Measurements from ENCODE around the gene MRFAP1.
"Not testable (repeated sequence)": the region's sequence is repeated elsewhere in the genome, so short reads cannot be mapped to it uniquely, and the experiment has no call there.

MRFAP1 gene

DNA sequence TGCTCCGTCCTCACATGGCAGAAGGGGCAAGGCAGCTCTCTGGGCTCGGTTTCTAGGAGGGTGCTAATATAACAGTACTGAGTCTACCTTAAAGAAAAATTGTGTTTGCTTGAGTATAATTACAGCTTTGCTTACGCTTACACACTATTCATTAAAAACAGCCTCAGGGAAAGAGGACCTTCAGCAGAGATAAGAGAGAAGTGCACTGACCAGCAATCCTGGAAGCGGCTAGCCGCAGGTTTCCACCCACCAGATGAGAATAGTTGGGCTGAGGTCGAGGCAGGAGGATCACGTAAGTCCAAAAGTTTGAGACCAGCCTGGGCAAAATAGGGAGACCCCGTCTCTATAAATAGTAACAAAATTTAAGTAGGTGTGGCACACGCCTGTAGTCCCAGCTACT is 15.2 kb upstream of the MRFAP1 start:
- TF ChIP-seq, protein P1, sequence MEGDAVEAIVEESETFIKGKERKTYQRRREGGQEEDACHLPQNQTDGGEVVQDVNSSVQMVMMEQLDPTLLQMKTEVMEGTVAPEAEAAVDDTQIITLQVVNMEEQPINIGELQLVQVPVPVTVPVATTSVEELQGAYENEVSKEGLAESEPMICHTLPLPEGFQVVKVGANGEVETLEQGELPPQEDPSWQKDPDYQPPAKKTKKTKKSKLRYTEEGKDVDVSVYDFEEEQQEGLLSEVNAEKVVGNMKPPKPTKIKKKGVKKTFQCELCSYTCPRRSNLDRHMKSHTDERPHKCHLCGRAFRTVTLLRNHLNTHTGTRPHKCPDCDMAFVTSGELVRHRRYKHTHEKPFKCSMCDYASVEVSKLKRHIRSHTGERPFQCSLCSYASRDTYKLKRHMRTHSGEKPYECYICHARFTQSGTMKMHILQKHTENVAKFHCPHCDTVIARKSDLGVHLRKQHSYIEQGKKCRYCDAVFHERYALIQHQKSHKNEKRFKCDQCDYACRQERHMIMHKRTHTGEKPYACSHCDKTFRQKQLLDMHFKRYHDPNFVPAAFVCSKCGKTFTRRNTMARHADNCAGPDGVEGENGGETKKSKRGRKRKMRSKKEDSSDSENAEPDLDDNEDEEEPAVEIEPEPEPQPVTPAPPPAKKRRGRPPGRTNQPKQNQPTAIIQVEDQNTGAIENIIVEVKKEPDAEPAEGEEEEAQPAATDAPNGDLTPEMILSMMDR (IDR thresholded peaks at IDR 0.05; ENCODE audit: unreplicated experiment in 3 of 3): no peak
- no peaks in the 10 kb centered on the region for H3K27me3 Mint-ChIP-seq (ENCODE audit: low read depth)
- H3K4me1 Mint-ChIP-seq: no peaks in the 10 kb centered on the region
- no peak overlapping the region for H3K27ac Mint-ChIP-seq
- no peak overlapping the region for H3K4me3 Mint-ChIP-seq
- H3K9me3 Mint-ChIP-seq: no peaks in the 10 kb centered on the region
- H3K36me3 Mint-ChIP-seq (ENCODE audit: low read depth): no peaks in the 10 kb centered on the region

DNA sequence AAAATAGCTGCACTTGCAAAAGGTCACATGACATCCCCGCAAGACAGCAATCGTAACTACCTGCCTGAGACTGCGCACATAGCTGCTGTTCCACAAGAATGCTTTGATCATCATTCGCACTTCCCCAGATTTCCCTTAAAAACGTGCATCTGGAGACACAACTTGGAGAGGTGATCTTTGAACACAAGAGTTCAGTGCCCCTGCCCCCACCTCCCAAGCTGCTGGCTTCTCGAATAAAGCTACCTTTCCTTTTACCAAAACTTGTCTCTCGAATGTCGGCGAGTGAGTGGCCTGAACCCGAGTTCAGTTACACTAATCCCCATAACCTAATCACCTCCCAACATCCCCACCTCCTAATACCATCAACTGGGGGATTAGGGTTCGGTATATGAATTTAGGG is 14.4 kb upstream of the MRFAP1 start:
- Mint-ChIP-seq H3K4me1 (no peaks in the 10 kb centered on the region), H3K9me3 (no peaks in the 10 kb centered on the region), H3K27ac (no peak overlapping the region), H3K27me3 (ENCODE audit: low read depth) (no peaks in the 10 kb centered on the region), H3K36me3 (ENCODE audit: low read depth) (no peaks in the 10 kb centered on the region), H3K4me3 (no peak overlapping the region)
- TF ChIP-seq, protein P1 (IDR thresholded peaks at IDR 0.05; ENCODE audit: unreplicated experiment in 3 of 3): no peak

DNA sequence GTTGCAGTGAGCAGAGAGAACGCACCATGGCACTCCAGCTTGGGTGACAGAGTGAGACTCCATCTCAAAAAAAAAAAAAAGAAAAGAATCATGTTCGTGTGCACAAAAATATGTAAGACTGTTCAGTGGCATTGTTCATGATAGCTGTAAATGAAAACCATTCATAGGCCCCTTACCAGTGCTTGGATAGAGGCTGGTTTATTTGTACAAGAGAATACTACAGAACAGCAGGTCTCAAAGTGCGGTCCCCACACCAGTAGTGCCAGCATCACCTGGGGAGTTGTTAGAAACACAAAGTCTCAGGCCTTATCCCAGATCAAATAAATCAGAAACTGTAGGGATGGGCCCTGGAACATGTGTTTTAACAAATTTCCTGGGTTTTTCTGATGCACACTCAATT is 12.7 kb upstream of the MRFAP1 start:
- H3K4me3 Mint-ChIP-seq: no peak overlapping the region
- H3K4me1 Mint-ChIP-seq: no peaks in the 10 kb centered on the region
- H3K36me3 Mint-ChIP-seq (ENCODE audit: low read depth): no peaks in the 10 kb centered on the region
- TF ChIP-seq, protein P1 (IDR thresholded peaks at IDR 0.05; ENCODE audit: unreplicated experiment in 3 of 3): no peak
- no peaks in the 10 kb centered on the region for H3K27me3 Mint-ChIP-seq (ENCODE audit: low read depth)
- H3K27ac Mint-ChIP-seq: no peak overlapping the region
- no peaks in the 10 kb centered on the region for H3K9me3 Mint-ChIP-seq

DNA sequence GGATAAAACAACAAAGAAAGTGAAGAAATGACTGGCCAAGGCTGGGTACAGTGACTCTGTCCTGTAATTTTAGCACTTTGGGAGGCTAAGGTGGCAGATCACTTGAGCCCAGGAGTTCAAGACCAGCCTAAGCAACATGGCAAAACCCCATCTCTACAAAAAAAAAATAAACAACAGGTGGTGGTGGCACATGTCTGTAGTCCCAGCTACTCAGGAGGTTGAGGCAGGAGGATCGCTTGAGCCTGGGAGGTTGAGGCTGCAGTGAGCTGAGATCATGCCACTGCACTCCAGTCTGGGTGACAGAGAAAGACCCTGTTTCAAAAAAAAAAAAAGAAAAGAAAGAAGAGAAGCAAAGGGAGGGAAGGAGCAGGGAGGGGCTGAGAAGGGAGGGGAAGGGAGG is 12.0 kb upstream of the MRFAP1 start:
- H3K27ac Mint-ChIP-seq; H3K4me3 Mint-ChIP-seq; H3K36me3 Mint-ChIP-seq (ENCODE audit: low read depth); H3K9me3 Mint-ChIP-seq; H3K4me1 Mint-ChIP-seq; H3K27me3 Mint-ChIP-seq (ENCODE audit: low read depth): not testable (repeated sequence)

DNA sequence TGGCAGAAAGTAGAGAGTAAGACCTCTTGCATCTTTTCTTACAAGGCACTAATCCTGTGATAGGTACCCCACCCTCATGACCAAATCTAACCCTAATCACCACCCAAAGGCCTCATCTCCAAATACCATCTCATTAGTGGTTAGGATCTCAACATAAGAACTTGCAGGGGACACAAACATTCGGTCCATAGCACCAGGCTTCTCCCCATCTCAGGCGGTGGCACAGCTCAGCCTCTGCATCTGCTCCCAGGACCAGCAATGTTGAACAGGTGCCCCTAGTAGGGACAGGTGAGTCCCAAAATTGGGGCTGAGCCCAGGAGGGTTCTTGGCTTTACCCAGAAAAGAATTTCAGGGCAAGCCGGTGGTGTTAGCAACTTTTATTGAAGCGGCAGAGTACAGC is 8.4 kb upstream of the MRFAP1 start:
- no peaks in the 10 kb centered on the region for H3K27me3 Mint-ChIP-seq (ENCODE audit: low read depth)
- H3K36me3 Mint-ChIP-seq (ENCODE audit: low read depth): no peaks in the 10 kb centered on the region
- H3K27ac Mint-ChIP-seq: no peak overlapping the region
- TF ChIP-seq, protein P1 (IDR thresholded peaks at IDR 0.05; ENCODE audit: unreplicated experiment in 3 of 3): no peak
- H3K4me3 Mint-ChIP-seq: no peak overlapping the region
- no peaks in the 10 kb centered on the region for H3K9me3 Mint-ChIP-seq
- H3K4me1 Mint-ChIP-seq: no peaks in the 10 kb centered on the region

DNA sequence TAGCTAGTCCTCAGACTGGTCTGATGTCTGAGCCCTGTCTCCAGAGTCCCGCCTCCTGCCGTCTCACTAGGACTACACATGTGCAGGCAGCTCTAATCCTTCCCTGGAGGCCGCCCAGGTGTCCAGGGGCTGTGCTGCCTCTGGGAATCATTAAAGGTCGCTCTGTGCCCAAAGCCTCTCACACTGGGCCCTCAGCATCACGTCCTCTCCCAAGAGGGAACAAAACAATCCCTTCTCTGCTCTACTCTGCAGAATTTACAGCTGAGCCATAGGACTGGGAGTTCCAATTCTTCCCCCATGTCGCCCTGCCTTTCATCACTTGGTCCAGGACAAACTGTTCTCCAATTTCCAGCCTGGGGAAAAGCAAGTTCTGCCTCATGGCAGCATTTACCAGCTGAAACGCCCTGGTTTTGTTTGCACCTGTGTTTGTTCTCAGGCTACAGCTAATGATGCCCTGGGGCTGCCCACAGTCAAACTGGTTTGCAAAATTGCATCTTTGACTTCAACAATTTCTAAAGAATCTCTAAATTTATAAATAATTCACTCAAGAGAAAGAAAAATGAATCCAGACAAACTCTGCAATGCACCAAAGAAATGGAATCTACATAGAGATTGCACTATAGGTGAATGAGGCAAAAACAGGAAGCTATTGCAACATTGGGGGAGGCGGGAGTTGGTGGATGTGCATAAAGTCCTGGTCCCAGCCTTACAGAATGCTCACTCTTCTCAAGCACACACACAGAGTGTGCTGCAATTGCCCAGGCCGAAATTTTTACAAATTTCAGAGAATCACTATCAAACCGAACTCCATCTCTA is 7.2 kb upstream of the MRFAP1 start:
- no peak overlapping the region for H3K27ac Mint-ChIP-seq
- H3K4me3 Mint-ChIP-seq: no peak overlapping the region
- H3K4me1 Mint-ChIP-seq: no peaks in the 10 kb centered on the region
- H3K36me3 Mint-ChIP-seq (ENCODE audit: low read depth): no peaks in the 10 kb centered on the region
- no peaks in the 10 kb centered on the region for H3K9me3 Mint-ChIP-seq
- TF ChIP-seq, protein P1 (IDR thresholded peaks at IDR 0.05; ENCODE audit: unreplicated experiment in 3 of 3): no peak
- H3K27me3 Mint-ChIP-seq (ENCODE audit: low read depth): no peaks in the 10 kb centered on the region
